NCI-H774 (cell line): ENCODE results near the gene INIP.

Experiments
- DNase-seq: peaks from one replicate; lab custom pipeline; 2025; lab: John Stamatoyannopoulos, UW

INIP gene

GRCh38 chr9:112670991-112671625 is 46.8 kb downstream of the INIP start:
- DNase-seq: no peak

GRCh38 chr9:112669326-112669725 is 48.6 kb downstream of the INIP start:
- no peak for DNase-seq

- DNase-seq: no peak
Observed at GRCh38 chr9:112665347-112665746, 52.6 kb downstream of the INIP start.

- DNase-seq: no peak
Observed at GRCh38 chr9:112664531-112664930, 53.4 kb downstream of the INIP start.

GRCh38 chr9:112663681-112664080 is 54.2 kb downstream of the INIP start:
- no peak for DNase-seq

GRCh38 chr9:112659906-112660305 is 58.0 kb downstream of the INIP start:
- no peak for DNase-seq

GRCh38 chr9:112655668-112656067 is 62.2 kb downstream of the INIP start:
- DNase-seq: no peak

GRCh38 chr9:112654282-112654681 is 63.6 kb downstream of the INIP start:
- DNase-seq: no peak

- no peak for DNase-seq
Observed at GRCh38 chr9:112648624-112649023, 69.3 kb downstream of the INIP start.

GRCh38 chr9:112647596-112647995 is 70.3 kb downstream of the INIP start:
- no peak for DNase-seq

- DNase-seq: no peak
Observed at GRCh38 chr9:112642126-112642525, 75.8 kb downstream of the INIP start.

GRCh38 chr9:112640311-112640710 is 77.6 kb downstream of the INIP start:
- DNase-seq: no peak
